GM23248 (cell line): ENCODE results near the gene MPDZ.

Experiments used
- EZH2 ChIP-seq: fragments of 200-600 bp; sonication (generic); IDR thresholded peaks from 2 replicates; pipeline ENCODE4 v1.6.1; 2018; ENCODE audit warnings: antibody characterized with exemption, mild to moderate bottlenecking; ENCODE audit not compliant: insufficient read depth, poor library complexity, severe bottlenecking
- EZH2phosphoT487 ChIP-seq: fragments of 200-600 bp; sonication (generic); IDR thresholded peaks from 2 replicates; pipeline ENCODE4 v1.6.1; 2018; ENCODE audit warnings: antibody characterized with exemption, moderate library complexity, mild to moderate bottlenecking, low read depth; ENCODE audit not compliant: insufficient read depth

DNA sequence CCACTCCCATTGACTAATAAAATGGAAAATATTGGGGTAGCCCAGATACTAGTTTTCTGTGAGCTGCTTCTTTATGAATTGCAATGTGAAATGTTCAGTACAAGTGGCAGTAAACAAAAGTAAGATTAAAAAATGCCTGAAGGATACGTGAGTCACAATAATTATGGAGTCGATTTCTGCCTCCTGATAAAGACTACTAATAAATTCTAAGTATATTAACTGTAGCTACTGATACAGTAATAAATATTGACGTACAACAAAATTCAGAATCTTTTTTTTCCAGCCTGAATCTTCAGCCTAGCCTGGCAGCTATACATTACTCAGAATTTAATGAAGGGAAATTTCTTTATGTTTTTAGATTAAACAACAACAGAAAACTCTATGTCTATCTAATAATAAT is 218.1 kb downstream of the MPDZ start:
- TF ChIP-seq EZH2: no peak
- TF ChIP-seq EZH2phosphoT487: no peak
